Esophagus squamous epithelium (tissue), 5 donors: ENCODE data around the gene RTN4R. TPM values are rescaled to one million over a fixed set of nuclear protein-coding genes. Genes with fewer than 3 reads are reported as not detected.

Experiments used
- DNase-seq: peaks from one replicate; lab custom pipeline; 2025; lab: John Stamatoyannopoulos, UW
- H3K27ac ChIP-seq, 4 donors: fragments of 200-600 bp; sonication (generic); one replicate each; pipeline ENCODE4 v1.5.1; 2016 to 2019; ENCODE audit warnings: mild to moderate bottlenecking in 1 of 4
- H3K27me3 ChIP-seq, 4 donors: fragments of 200-600 bp; sonication (generic); 1 replicate in 3 of 4; 2 replicates in 1 of 4; pipeline versions ENCODE4 v1.5.1 to v1.6.0; 2017 to 2021; ENCODE audit warnings: antibody characterized with exemption in 1 of 4
- H3K36me3 ChIP-seq, 3 donors: fragments of 200-600 bp; sonication (generic); one replicate each; pipeline ENCODE4 v1.5.1; 2016 to 2019
- H3K4me1 ChIP-seq, 3 donors: fragments of 200-600 bp; sonication (generic); one replicate each; pipeline ENCODE4 v1.5.1; 2017 to 2019
- H3K4me3 ChIP-seq, 4 donors: fragments of 200-600 bp; sonication (generic); 1 replicate in 3 of 4; 2 replicates in 1 of 4; pipeline ENCODE4 v1.5.1; 2016 to 2019; ENCODE audit warnings: mild to moderate bottlenecking in 2 of 4, moderate library complexity in 1 of 4
- H3K9me3 ChIP-seq, 3 donors: fragments of 200-600 bp; sonication (generic); one replicate each; pipeline ENCODE4 v1.5.1; 2016 to 2019
- CTCF ChIP-seq, 6 experiments: fragments of 450-650 bp in 4 of 6; fragments of 200-600 bp in 2 of 6; sonication (generic) in 2 of 6; IDR thresholded peaks; one replicate each; pipeline ENCODE4 v1.5.1; 2016 to 2019; ENCODE audit warnings: antibody characterized with exemption in 6 of 6, mild to moderate bottlenecking in 4 of 6, moderate library complexity in 4 of 6
- POLR2A ChIP-seq, 4 donors: fragments of 450-650 bp; IDR thresholded peaks; one replicate each; pipeline ENCODE4 v1.6.1; 2017; ENCODE audit warnings: antibody characterized with exemption in 4 of 4, mild to moderate bottlenecking in 4 of 4, moderate library complexity in 3 of 4
- WGBS, 2 donors: methylation state at CpG; one replicate each; pipeline ENCODE4 v1.1.5; 2018; 5-methylcytosine and 5-hydroxymethylcytosine counted together
- intact Hi-C: fragments of 100-400 bp; cut with DNase I; formaldehyde crosslinking; loops from one replicate; pipeline ENCODE4 v1.15.0; 2022
- total RNA-seq, 4 donors: library from RNA; depleted of rRNA; stranded (reverse); fragments of >200 nt; gene quantifications; one replicate each; pipeline ENCODE4 v1.1.0, GENCODE V29; 2016
- donor health status: DM: yes; HTN: yes; CAD: no.

Gene RTN4R
- total RNA-seq, 4 donors from 2014 or later: 0.97 to 3.9 (median 2.5) TPM

- no peak for TF ChIP-seq POLR2A (IDR thresholded peaks at IDR 0.05)
- no peak for TF ChIP-seq CTCF (IDR thresholded peaks at IDR 0.05)
- DNase-seq: no peak
- H3K9me3 ChIP-seq: no peaks in the 10 kb centered on the region
- intact Hi-C loops: no loop called here
- no peaks in the 10 kb centered on the region for H3K27me3 ChIP-seq
- H3K27ac ChIP-seq: no peak overlapping the region
- H3K4me3 ChIP-seq: no peak overlapping the region
- H3K4me1 ChIP-seq: peaks cover 0 to 19% (median 9%) of the 10 kb centered on the region in 3 donors
- H3K36me3 ChIP-seq: no peaks in the 10 kb centered on the region
Measured at GRCh38 chr22:20251491-20251890, 16.6 kb downstream of the RTN4R start.

GRCh38 chr22:20249797-20250354, 18.2 kb downstream of the RTN4R start:
- Histone ChIP-seq H3K36me3 (no peaks in the 10 kb centered on the region), H3K4me3 (no peak overlapping the region), H3K27ac (no peak overlapping the region), H3K4me1 (peaks cover 0 to 26% (median 9%) of the 10 kb centered on the region in 3 donors), H3K9me3 (no peaks in the 10 kb centered on the region), H3K27me3 (no peaks in the 10 kb centered on the region)
- DNase-seq: no peak
- TF ChIP-seq POLR2A (IDR thresholded peaks at IDR 0.05): no peak
- no peak for TF ChIP-seq CTCF (IDR thresholded peaks at IDR 0.05)
- 43% methylated on average over 5 of the region's 11 CpGs; no CpG with 5 or more reads in 1 of the 2 donors for whole genome bisulfite sequencing, 2 donors
- intact Hi-C loops: no loop called here

GRCh38 chr22:20248461-20248978, 19.6 kb downstream of the RTN4R start:
- intact Hi-C loops: no loop called here
- no peak overlapping the region for H3K4me3 ChIP-seq
- H3K36me3 ChIP-seq: no peaks in the 10 kb centered on the region
- H3K9me3 ChIP-seq: no peaks in the 10 kb centered on the region
- H3K27me3 ChIP-seq: no peaks in the 10 kb centered on the region
- TF ChIP-seq POLR2A (IDR thresholded peaks at IDR 0.05): no peak
- TF ChIP-seq CTCF (IDR thresholded peaks at IDR 0.05): no peak
- WGBS, 2 donors: 86 to 100% methylated on average over 2 to 4 of the region's 12 CpGs
- peaks cover 4 to 40% (median 15%) of the 10 kb centered on the region in 3 donors for H3K4me1 ChIP-seq
- DNase-seq: no peak
- no peak overlapping the region for H3K27ac ChIP-seq

- intact Hi-C loops: no loop called here
- H3K9me3 ChIP-seq: no peaks in the 10 kb centered on the region
- DNase-seq: no peak
- no peaks in the 10 kb centered on the region for H3K36me3 ChIP-seq
- H3K4me1 ChIP-seq: peaks cover 11 to 48% (median 23%) of the 10 kb centered on the region in 3 donors
- H3K27me3 ChIP-seq: no peaks in the 10 kb centered on the region
- TF ChIP-seq CTCF (IDR thresholded peaks at IDR 0.05) (no peak), POLR2A (IDR thresholded peaks at IDR 0.05) (no peak)
- 100% methylated on average over 2 of the region's 6 CpGs; no CpG with 5 or more reads in 1 of the 2 donors for WGBS, 2 donors
- H3K4me3 ChIP-seq: no peak overlapping the region
- no peak overlapping the region for H3K27ac ChIP-seq
Measured at GRCh38 chr22:20247608-20248171, 20.4 kb downstream of the RTN4R start.

- Histone ChIP-seq H3K4me3 (no peak overlapping the region), H3K27ac (no peak overlapping the region), H3K9me3 (no peaks in the 10 kb centered on the region), H3K27me3 (no peaks in the 10 kb centered on the region), H3K4me1 (peaks cover 13 to 55% (median 30%) of the 10 kb centered on the region in 3 donors), H3K36me3 (no peaks in the 10 kb centered on the region)
- TF ChIP-seq POLR2A (IDR thresholded peaks at IDR 0.05) (no peak), CTCF (IDR thresholded peaks at IDR 0.05) (no peak)
- intact Hi-C loops: no loop called here
- no peak for DNase-seq
- WGBS, 2 donors: 30 to 85% methylated on average over 2 to 4 of the region's 16 CpGs
Measured at GRCh38 chr22:20247010-20247505, 21.1 kb downstream of the RTN4R start.
